GF-D8 (cell line): Measurements from ENCODE around the gene SMYD4.

Experiments
- DNase-seq: peaks from one replicate; lab custom pipeline; 2025; lab: John Stamatoyannopoulos, UW

SMYD4 gene

DNA sequence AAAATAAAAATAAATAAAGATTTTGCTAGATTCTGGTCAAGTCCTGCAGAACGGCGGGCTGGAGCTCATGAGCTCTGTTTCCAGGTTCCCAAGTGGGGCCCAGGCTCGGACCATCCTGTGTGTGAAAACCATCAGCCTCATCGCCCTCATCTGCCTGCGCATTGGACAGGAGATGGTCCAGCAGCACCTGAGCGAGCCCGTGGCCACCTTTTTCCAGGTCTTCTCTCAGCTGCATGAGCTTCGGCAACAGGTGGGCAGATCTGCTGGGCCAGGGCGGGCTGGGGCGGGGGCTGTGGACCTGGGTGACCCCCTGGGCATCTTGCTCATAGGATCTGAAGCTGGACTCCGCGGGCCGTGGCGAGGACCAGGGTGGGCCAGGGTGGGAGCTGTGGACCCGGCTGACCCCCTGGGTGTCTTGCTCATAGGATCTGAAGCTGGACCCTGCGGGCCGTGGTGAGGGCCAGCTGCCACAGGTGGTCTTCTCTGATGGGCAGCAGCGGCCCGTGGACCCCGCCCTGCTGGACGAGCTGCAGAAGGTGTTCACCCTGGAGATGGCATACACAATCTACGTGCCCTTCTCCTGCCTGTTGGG lies 97.4 kb downstream of the SMYD4 start:
- DNase-seq = no peak

DNA sequence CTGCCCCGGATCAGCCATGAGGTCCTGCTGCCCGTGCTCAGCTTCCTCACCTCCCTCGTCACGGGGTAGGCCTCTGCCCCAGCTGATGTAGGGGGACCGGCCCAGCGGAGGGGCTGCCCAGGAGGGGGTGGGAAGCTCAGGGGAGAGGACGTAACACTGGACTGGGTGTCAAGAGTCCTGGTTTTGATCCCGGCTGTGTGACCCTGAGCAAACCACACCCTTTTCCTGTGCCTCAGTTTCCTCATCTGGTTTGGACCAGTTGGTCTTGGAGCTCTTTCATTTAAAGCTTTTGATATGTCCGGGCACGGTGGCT lies 98.6 kb downstream of the SMYD4 start:
- DNase-seq = no peak

GRCh38 chr17:1730326-1731193 lies 99.1 kb downstream of the SMYD4 start:
- no peak for DNase-seq

GRCh38 chr17:1729966-1730325 lies 99.8 kb downstream of the SMYD4 start:
- DNase-seq = no peak
